Neuronal stem cell (in vitro differentiated cells): ENCODE data around the gene RORC.

Experiments used
- DNase-seq: peaks from one replicate; pipeline ENCODE4 v3.0.0-alpha.2; 2013; ENCODE audit warnings: low spot score
- H2AFZ ChIP-seq: one replicate; pipeline ENCODE4 v1.6.1; 2013; ENCODE audit warnings: mild to moderate bottlenecking, low read length, inconsistent platforms
- H2AK5ac ChIP-seq: 2 replicates; pipeline ENCODE4 v1.6.1; 2013; ENCODE audit warnings: low read depth, mild to moderate bottlenecking, inconsistent platforms, low read length, moderate library complexity, mixed read lengths
- H2BK120ac ChIP-seq: 2 replicates; pipeline ENCODE4 v1.6.1; 2013; ENCODE audit warnings: low read depth, mild to moderate bottlenecking, inconsistent platforms, low read length, moderate library complexity, mixed read lengths
- H2BK12ac ChIP-seq: one replicate; pipeline ENCODE4 v1.6.1; 2013; ENCODE audit warnings: low read length, inconsistent platforms
- H2BK15ac ChIP-seq: 2 replicates; pipeline ENCODE4 v1.6.1; 2013; ENCODE audit warnings: mild to moderate bottlenecking, low read length, inconsistent platforms, mixed read lengths
- H2BK5ac ChIP-seq: one replicate; pipeline ENCODE4 v1.6.1; 2013; ENCODE audit warnings: inconsistent platforms, mild to moderate bottlenecking, low read length, moderate library complexity
- H3K14ac ChIP-seq: one replicate; pipeline ENCODE4 v1.6.1; 2013; ENCODE audit warnings: low read length, inconsistent platforms
- H3K18ac ChIP-seq: 2 replicates; pipeline ENCODE4 v1.6.1; 2013; ENCODE audit warnings: low read length, inconsistent platforms
- H3K23ac ChIP-seq: 2 replicates; pipeline ENCODE4 v1.6.1; 2013; ENCODE audit warnings: low read depth, mild to moderate bottlenecking, mixed read lengths, low read length, inconsistent platforms; ENCODE audit not compliant: poor library complexity
- H3K27ac ChIP-seq: replicated peaks from 3 replicates; pipeline ENCODE4 v1.5.1; 2013; ENCODE audit warnings: low read length, inconsistent platforms
- H3K27me3 ChIP-seq, 3 experiments: 2 replicates each; pipeline ENCODE4 v1.6.1; 2013; ENCODE audit warnings: low read length in 3 of 3, mild to moderate bottlenecking in 2 of 3, inconsistent platforms in 1 of 3, low read depth in 1 of 3, mixed read lengths in 1 of 3, moderate library complexity in 1 of 3; ENCODE audit not compliant: control insufficient read depth in 3 of 3, insufficient read depth in 3 of 3
- H3K36me3 ChIP-seq, 2 donors: replicated peaks in 1 of 2; 2 replicates each; pipeline ENCODE4 v1.6.1; 2013; ENCODE audit warnings: low read length in 2 of 2; ENCODE audit not compliant: control insufficient read depth in 2 of 2, insufficient read depth in 2 of 2
- H3K4ac ChIP-seq: 2 replicates; pipeline ENCODE4 v1.6.1; 2013; ENCODE audit warnings: inconsistent platforms, mild to moderate bottlenecking, low read length, moderate library complexity
- H3K4me1 ChIP-seq, 2 donors: 1 replicate in 1 of 2; 2 replicates in 1 of 2; pipeline ENCODE4 v1.6.1; 2013; ENCODE audit warnings: low read length in 2 of 2, low read depth in 1 of 2; ENCODE audit not compliant: control insufficient read depth in 2 of 2, insufficient read depth in 1 of 2
- H3K4me2 ChIP-seq: one replicate; pipeline ENCODE4 v1.6.1; 2013; ENCODE audit warnings: mild to moderate bottlenecking, low read length, inconsistent platforms; ENCODE audit not compliant: insufficient read depth, poor library complexity, severe bottlenecking
- H3K4me3 ChIP-seq, 2 donors: 2 replicates each; pipeline ENCODE4 v1.5.1; 2013; ENCODE audit warnings: low read length in 2 of 2, mild to moderate bottlenecking in 2 of 2, inconsistent platforms in 1 of 2, moderate library complexity in 1 of 2
- H3K79me1 ChIP-seq: one replicate; pipeline ENCODE4 v1.6.1; 2013; ENCODE audit warnings: low read depth, mild to moderate bottlenecking, inconsistent platforms, low read length, moderate library complexity
- H3K9ac ChIP-seq: one replicate; pipeline ENCODE4 v1.6.1; 2013; ENCODE audit warnings: mild to moderate bottlenecking, low read depth, low read length, inconsistent platforms; ENCODE audit not compliant: poor library complexity
- H3K9me3 ChIP-seq, 2 donors: replicated peaks in 1 of 2; 2 replicates each; pipeline versions ENCODE3 to v1.6.1; 2013; ENCODE audit warnings: low read length in 2 of 2, mild to moderate bottlenecking in 2 of 2, inconsistent platforms in 1 of 2, low read depth in 1 of 2, mixed read lengths in 1 of 2, moderate library complexity in 1 of 2; ENCODE audit not compliant: control insufficient read depth in 2 of 2, insufficient read depth in 1 of 2
- H4K8ac ChIP-seq: one replicate; pipeline ENCODE4 v1.6.1; 2013; ENCODE audit warnings: low read depth, mild to moderate bottlenecking, inconsistent platforms, low read length, moderate library complexity
- H4K91ac ChIP-seq: one replicate; pipeline ENCODE4 v1.6.1; 2013; ENCODE audit warnings: low read length, low read depth, mild to moderate bottlenecking, inconsistent platforms; ENCODE audit not compliant: poor library complexity
- WGBS, 2 donors: extraction: QIAGEN DNeasy Blood & Tissue Kit; methylation state at CpG; one replicate each; pipeline ENCODE4 v1.1.7; 2013; ENCODE audit warnings: missing lambda C conversion rate in 2 of 2, mixed read lengths in 1 of 2; ENCODE audit not compliant: insufficient read length in 2 of 2, insufficient replicate concordance in 1 of 2; ENCODE audit errors: extremely low coverage in 2 of 2; 5-methylcytosine and 5-hydroxymethylcytosine counted together

The RORC gene

GRCh38 chr1:151779852-151780251 is 51.8 kb downstream of the RORC start:
- no peak overlapping the region for H3K18ac ChIP-seq
- no peak overlapping the region for H3K4me3 ChIP-seq
- peaks cover 11 to 63% of the 10 kb centered on the region in 2 donors for H3K36me3 ChIP-seq
- no peak overlapping the region for H2BK120ac ChIP-seq
- H3K79me1 ChIP-seq = no peaks in the 10 kb centered on the region
- no peak overlapping the region for H3K14ac ChIP-seq
- H3K27me3 ChIP-seq = no peaks in the 10 kb centered on the region
- no peak overlapping the region for H4K8ac ChIP-seq
- H2BK15ac ChIP-seq = no peak overlapping the region
- H3K9ac ChIP-seq = no peak overlapping the region
- no peak overlapping the region for H3K23ac ChIP-seq
- WGBS, 2 donors = no CpG with 5 or more reads among the region's 4 CpGs
- no peak overlapping the region for H3K27ac ChIP-seq
- no peak overlapping the region for H2AFZ ChIP-seq
- no peak overlapping the region for H2AK5ac ChIP-seq
- H3K9me3 ChIP-seq = no peaks in the 10 kb centered on the region
- no peak overlapping the region for H3K4ac ChIP-seq
- no peak for DNase-seq
- no peak overlapping the region for H2BK5ac ChIP-seq
- no peak overlapping the region for H3K4me2 ChIP-seq
- no peaks in the 10 kb centered on the region for H3K4me1 ChIP-seq
- no peak overlapping the region for H2BK12ac ChIP-seq
- H4K91ac ChIP-seq = no peak overlapping the region

GRCh38 chr1:151777317-151777716 is 54.3 kb downstream of the RORC start:
- WGBS, 2 donors = no CpG with 5 or more reads among the region's 4 CpGs
- DNase-seq = no peak
- Histone ChIP-seq H3K18ac (no peak overlapping the region), H3K4me1 (no peaks in the 10 kb centered on the region), H2BK5ac (no peak overlapping the region), H3K36me3 (peaks cover 17 to 76% of the 10 kb centered on the region in 2 donors), H3K27ac (no peak overlapping the region), H3K27me3 (no peaks in the 10 kb centered on the region), H3K79me1 (no peaks in the 10 kb centered on the region), H3K4me3 (no peak overlapping the region), H2BK12ac (no peak overlapping the region), H3K9me3 (no peaks in the 10 kb centered on the region), H3K23ac (no peak overlapping the region), H2AFZ (no peak overlapping the region), H3K4me2 (no peak overlapping the region), H2BK15ac (no peak overlapping the region), H3K14ac (no peak overlapping the region), H2BK120ac (no peak overlapping the region), H3K9ac (no peak overlapping the region), H4K8ac (no peak overlapping the region), H2AK5ac (no peak overlapping the region), H3K4ac (no peak overlapping the region), H4K91ac (no peak overlapping the region)

GRCh38 chr1:151776665-151777062 is 54.9 kb downstream of the RORC start:
- no CpG with 5 or more reads among the region's 3 CpGs for WGBS, 2 donors
- Histone ChIP-seq H3K9me3 (no peaks in the 10 kb centered on the region), H4K91ac (no peak overlapping the region), H3K4me2 (no peak overlapping the region), H3K27me3 (no peaks in the 10 kb centered on the region), H3K4ac (no peak overlapping the region), H3K9ac (no peak overlapping the region), H3K14ac (no peak overlapping the region), H2AK5ac (no peak overlapping the region), H2AFZ (no peak overlapping the region), H3K4me1 (no peaks in the 10 kb centered on the region), H2BK15ac (no peak overlapping the region), H3K36me3 (peaks cover 17 to 73% of the 10 kb centered on the region in 2 donors), H3K18ac (no peak overlapping the region), H3K4me3 (no peak overlapping the region), H2BK12ac (no peak overlapping the region), H2BK5ac (no peak overlapping the region), H4K8ac (no peak overlapping the region), H3K79me1 (no peaks in the 10 kb centered on the region), H3K27ac (no peak overlapping the region), H3K23ac (no peak overlapping the region), H2BK120ac (no peak overlapping the region)
- DNase-seq = no peak

GRCh38 chr1:151775894-151776664 is 55.5 kb downstream of the RORC start:
- H3K4ac ChIP-seq = no peak overlapping the region
- H2BK5ac ChIP-seq = no peak overlapping the region
- no peak overlapping the region for H3K9ac ChIP-seq
- H3K9me3 ChIP-seq = no peaks in the 10 kb centered on the region
- no peak for DNase-seq
- H3K27ac ChIP-seq = no peak overlapping the region
- no peak overlapping the region for H2BK15ac ChIP-seq
- H3K27me3 ChIP-seq = no peaks in the 10 kb centered on the region
- no peaks in the 10 kb centered on the region for H3K79me1 ChIP-seq
- H3K4me1 ChIP-seq = no peaks in the 10 kb centered on the region
- H4K91ac ChIP-seq = no peak overlapping the region
- H3K23ac ChIP-seq = no peak overlapping the region
- H2AFZ ChIP-seq = no peak overlapping the region
- H3K36me3 ChIP-seq = peaks cover 17 to 68% of the 10 kb centered on the region in 2 donors
- no peak overlapping the region for H2BK120ac ChIP-seq
- no peak overlapping the region for H2BK12ac ChIP-seq
- no peak overlapping the region for H3K18ac ChIP-seq
- H3K4me3 ChIP-seq = no peak overlapping the region
- no peak overlapping the region for H3K14ac ChIP-seq
- no peak overlapping the region for H4K8ac ChIP-seq
- no peak overlapping the region for H3K4me2 ChIP-seq
- H2AK5ac ChIP-seq = no peak overlapping the region
- no CpG with 5 or more reads among the region's 7 CpGs for WGBS, 2 donors
